HepG2 (cell line): ENCODE data around the gene ACTL8. TPM values are rescaled to one million over a fixed set of nuclear protein-coding genes. Genes with fewer than 3 reads are reported as not detected.
A peak's percentile ranks its signal among the peaks of the same experiment; 100 is the strongest.

Source experiments
- ASH2L ChIP-seq: fragments of 300-600, 200-600 bp; sonication (generic); IDR thresholded peaks from 2 replicates; pipeline ENCODE4 v1.7.0; 2017; ENCODE audit warnings: low read depth, mild to moderate bottlenecking, moderate library complexity, mixed read lengths, low read length; ENCODE audit not compliant: insufficient read length
- BATF2 ChIP-seq: sonication (generic); formaldehyde crosslinking; IDR thresholded peaks from 2 replicates; pipeline ENCODE4 v1.8.0; 2022; ENCODE audit warnings: mild to moderate bottlenecking, missing genetic modification reagents, moderate library complexity
- CENPBD1 ChIP-seq: sonication (generic); formaldehyde crosslinking; IDR thresholded peaks from 2 replicates; pipeline ENCODE4 v1.8.0; 2022; ENCODE audit warnings: missing genetic modification reagents, low read depth, mild to moderate bottlenecking, borderline replicate concordance
- FOXP4 ChIP-seq: sonication (generic); formaldehyde crosslinking; IDR thresholded peaks from 2 replicates; pipeline ENCODE4 v1.4.0; 2020; ENCODE audit warnings: missing genetic modification reagents
- KDM2A ChIP-seq: sonication (generic); formaldehyde crosslinking; IDR thresholded peaks from 2 replicates; pipeline ENCODE4 v1.4.0; 2020; ENCODE audit warnings: low read depth, missing genetic modification reagents, borderline replicate concordance
- MTA3 ChIP-seq: sonication (generic); formaldehyde crosslinking; IDR thresholded peaks from 2 replicates; pipeline ENCODE4 v1.4.0; 2020; ENCODE audit warnings: missing genetic modification reagents
- PHF8 ChIP-seq: sonication (generic); formaldehyde crosslinking; IDR thresholded peaks from 2 replicates; pipeline ENCODE4 v1.5.0; 2020; ENCODE audit warnings: missing genetic modification reagents
- POLR2AphosphoS5 ChIP-seq: IDR thresholded peaks from 2 replicates; pipeline ENCODE4 v1.6.1; 2012; ENCODE audit warnings: low read depth, low read length
- RAD21 ChIP-seq: fragments of 450-650 bp; formaldehyde crosslinking; IDR thresholded peaks from 2 replicates; pipeline ENCODE4 v1.5.0; 2020; ENCODE audit warnings: mild to moderate bottlenecking
- REXO4 ChIP-seq: sonication (generic); formaldehyde crosslinking; IDR thresholded peaks from 2 replicates; pipeline ENCODE4 v1.8.0; 2022; ENCODE audit warnings: missing genetic modification reagents, mild to moderate bottlenecking, borderline replicate concordance
- SOX5 ChIP-seq: IDR thresholded peaks from 2 replicates; pipeline ENCODE4 v1.6.1; 2016; ENCODE audit warnings: borderline replicate concordance
- SRSF4 ChIP-seq: fragments of 200-400 bp; formaldehyde crosslinking; IDR thresholded peaks from one replicate; pipeline ENCODE4 v1.6.1; 2018; ENCODE audit warnings: mild to moderate bottlenecking, low read depth, low read length, moderate library complexity; ENCODE audit not compliant: poor library complexity, severe bottlenecking
- TCF12 ChIP-seq, 2 experiments: fragments of 450-650 bp in 1 of 2; sonication (generic) in 1 of 2; formaldehyde crosslinking in 1 of 2; IDR thresholded peaks; 2 replicates each; pipeline versions ENCODE4 v1.6.1 to v1.8.0; 2017 to 2022; ENCODE audit warnings: antibody characterized with exemption in 1 of 2, mild to moderate bottlenecking in 1 of 2, missing genetic modification reagents in 1 of 2, moderate library complexity in 1 of 2
- ZBTB44 ChIP-seq: sonication (generic); formaldehyde crosslinking; IDR thresholded peaks from 2 replicates; pipeline ENCODE4 v1.4.0; 2020; ENCODE audit warnings: missing genetic modification reagents
- ZFP91 ChIP-seq: sonication (generic); formaldehyde crosslinking; IDR thresholded peaks from 2 replicates; pipeline ENCODE4 v1.9.0; 2022; ENCODE audit warnings: missing genetic modification reagents, mild to moderate bottlenecking, borderline replicate concordance
- polyA plus RNA-seq, 8 experiments: library from polyadenylated mRNA; depleted of rRNA in 3 of 8; stranded (reverse) in 7 of 8; unstranded in 1 of 8; fragments of >200 nt; fragmentation: Illumina TruSeq in 4 of 8; extraction: Trizol in 4 of 8; gene quantifications; 2 replicates each; pipeline versions ENCODE4 v1.2.1 to v1.2.3, GENCODE V29; 2011 to 2016; ENCODE audit warnings: low read depth in 4 of 8, missing spikeins in 1 of 8, mixed read lengths in 1 of 8; ENCODE audit not compliant: insufficient read depth in 1 of 8
- total RNA-seq, 5 experiments: library from RNA; depleted of rRNA; stranded (reverse); fragments of >200 nt; fragmentation: Illumina TruSeq; extraction: Trizol; gene quantifications; 2 replicates each; pipeline ENCODE4 v1.2.3, GENCODE V29; 2016; ENCODE audit warnings: low read depth in 1 of 5
- TF ChIP-seq, protein P1 (sequence below): sonication (generic); formaldehyde crosslinking; IDR thresholded peaks from 2 replicates; pipeline ENCODE4 v1.5.0; 2020; ENCODE audit warnings: mild to moderate bottlenecking, missing genetic modification reagents
- TF ChIP-seq, protein P2 (sequence below): sonication (generic); formaldehyde crosslinking; IDR thresholded peaks from 2 replicates; pipeline ENCODE4 v1.4.0; 2020; ENCODE audit warnings: missing genetic modification reagents, mild to moderate bottlenecking, borderline replicate concordance

Gene ACTL8
- total and polyA plus RNA-seq, 2 of the 13 experiments (the other 11 are each of a cell fraction or from before 2014, with no cell fraction given) = 0.09 to 0.64 TPM

DNA sequence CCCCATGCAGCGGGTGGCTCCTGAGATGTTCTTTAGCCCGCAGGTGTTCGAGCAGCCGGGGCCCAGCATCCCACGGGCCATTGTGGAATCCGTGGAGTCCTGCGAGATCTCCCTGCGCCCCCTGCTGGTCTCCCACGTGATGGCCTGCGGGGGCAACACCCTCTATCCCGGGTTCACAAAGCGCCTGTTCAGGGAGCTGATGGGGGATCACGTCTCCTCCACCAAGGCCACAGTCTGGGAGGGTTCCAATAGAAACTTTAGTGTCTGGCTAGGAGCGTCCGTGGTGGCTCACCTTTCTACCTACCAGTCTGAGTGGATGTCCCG, 71.0 kb downstream of the ACTL8 start (continued):
- TF ChIP-seq SOX5 (CRISPR knock-in tag) = no peak
- TF ChIP-seq, protein P1, sequence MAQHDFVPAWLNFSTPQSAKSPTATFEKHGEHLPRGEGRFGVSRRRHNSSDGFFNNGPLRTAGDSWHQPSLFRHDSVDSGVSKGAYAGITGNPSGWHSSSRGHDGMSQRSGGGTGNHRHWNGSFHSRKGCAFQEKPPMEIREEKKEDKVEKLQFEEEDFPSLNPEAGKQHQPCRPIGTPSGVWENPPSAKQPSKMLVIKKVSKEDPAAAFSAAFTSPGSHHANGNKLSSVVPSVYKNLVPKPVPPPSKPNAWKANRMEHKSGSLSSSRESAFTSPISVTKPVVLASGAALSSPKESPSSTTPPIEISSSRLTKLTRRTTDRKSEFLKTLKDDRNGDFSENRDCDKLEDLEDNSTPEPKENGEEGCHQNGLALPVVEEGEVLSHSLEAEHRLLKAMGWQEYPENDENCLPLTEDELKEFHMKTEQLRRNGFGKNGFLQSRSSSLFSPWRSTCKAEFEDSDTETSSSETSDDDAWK (CRISPR knock-in tag) = no peak
- no peak for TF ChIP-seq TCF12 (IDR thresholded peaks at IDR 0.05)
- TF ChIP-seq TCF12 (CRISPR knock-in tag; IDR thresholded peaks at IDR 0.05) = no peak
- TF ChIP-seq BATF2 = no peak
- TF ChIP-seq POLR2AphosphoS5 = no peak
- TF ChIP-seq, protein P2, sequence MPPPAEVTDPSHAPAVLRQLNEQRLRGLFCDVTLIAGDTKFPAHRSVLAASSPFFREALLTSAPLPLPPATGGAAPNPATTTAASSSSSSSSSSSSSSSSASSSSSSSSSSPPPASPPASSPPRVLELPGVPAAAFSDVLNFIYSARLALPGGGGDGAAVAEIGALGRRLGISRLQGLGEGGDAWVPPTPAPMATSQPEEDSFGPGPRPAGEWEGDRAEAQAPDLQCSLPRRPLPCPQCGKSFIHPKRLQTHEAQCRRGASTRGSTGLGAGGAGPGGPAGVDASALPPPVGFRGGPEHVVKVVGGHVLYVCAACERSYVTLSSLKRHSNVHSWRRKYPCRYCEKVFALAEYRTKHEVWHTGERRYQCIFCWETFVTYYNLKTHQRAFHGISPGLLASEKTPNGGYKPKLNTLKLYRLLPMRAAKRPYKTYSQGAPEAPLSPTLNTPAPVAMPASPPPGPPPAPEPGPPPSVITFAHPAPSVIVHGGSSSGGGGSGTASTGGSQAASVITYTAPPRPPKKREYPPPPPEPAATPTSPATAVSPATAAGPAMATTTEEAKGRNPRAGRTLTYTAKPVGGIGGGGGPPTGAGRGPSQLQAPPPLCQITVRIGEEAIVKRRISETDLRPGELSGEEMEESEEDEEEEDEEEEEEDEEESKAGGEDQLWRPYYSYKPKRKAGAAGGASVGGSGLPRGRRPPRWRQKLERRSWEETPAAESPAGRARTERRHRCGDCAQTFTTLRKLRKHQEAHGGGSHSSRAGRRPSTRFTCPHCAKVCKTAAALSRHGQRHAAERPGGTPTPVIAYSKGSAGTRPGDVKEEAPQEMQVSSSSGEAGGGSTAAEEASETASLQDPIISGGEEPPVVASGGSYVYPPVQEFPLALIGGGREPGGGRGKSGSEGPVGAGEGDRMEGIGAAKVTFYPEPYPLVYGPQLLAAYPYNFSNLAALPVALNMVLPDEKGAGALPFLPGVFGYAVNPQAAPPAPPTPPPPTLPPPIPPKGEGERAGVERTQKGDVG = no peak
- no peak for TF ChIP-seq ZFP91 (CRISPR knock-in tag)
- TF ChIP-seq ZBTB44 = no peak
- TF ChIP-seq MTA3 (CRISPR knock-in tag) = no peak
- no peak for TF ChIP-seq ASH2L
- TF ChIP-seq SRSF4 = no peak
- TF ChIP-seq REXO4 (CRISPR knock-in tag) = no peak
- TF ChIP-seq PHF8 (CRISPR knock-in tag) = no peak
- 0 out of 2 replicates have a peak, but pooled peaks have one; percentile 16 for TF ChIP-seq RAD21 (CRISPR knock-in tag)
- TF ChIP-seq FOXP4 (CRISPR knock-in tag) = no peak
- TF ChIP-seq CENPBD1 (CRISPR knock-in tag) = no peak
- 0 out of 2 replicates have a peak, but pooled peaks have one; percentile 24 for TF ChIP-seq KDM2A (CRISPR knock-in tag)
